PC-9 (cell line): Measurements from ENCODE around the gene AAK1. TPM values are rescaled to one million over a fixed set of nuclear protein-coding genes. Genes with fewer than 3 reads are reported as not detected.

Experiments used
- BruUV-seq: library from RNA; stranded (reverse); fragments of 400-500 nt; replicated peaks from 2 replicates; lab custom pipeline; 2021; lab: Mats Ljungman, UMichigan
- CTCF ChIA-PET: fragments of 300-600 bp; sonication (Branson Sonifier 250); formaldehyde crosslinking; loops from one replicate; lab custom pipeline; 2022; ENCODE audit warnings: antibody characterized with exemption; lab: Charles Lee
- POLR2A ChIA-PET: fragments of 300-600 bp; sonication (Branson Sonifier 250); formaldehyde crosslinking; loops from one replicate; lab custom pipeline; 2022; ENCODE audit warnings: antibody characterized with exemption; ENCODE audit not compliant: unreplicated experiment; lab: Charles Lee
- DNase-seq, 2 experiments: peaks; one replicate each; pipeline versions ENCODE4 v3.0.0 to v3.0.0-alpha.2; 2015 to 2022; ENCODE audit warnings: mixed read lengths in 1 of 2
- H2AFZ ChIP-seq: fragments of 200-600 bp; sonication (generic); 2 replicates; pipeline ENCODE4 v1.8.1; 2017; ENCODE audit warnings: antibody characterized with exemption
- H3F3A ChIP-seq: fragments of 200-600 bp; sonication (generic); 2 replicates; pipeline ENCODE4 v1.8.1; 2017; ENCODE audit warnings: antibody characterized with exemption, mild to moderate bottlenecking, low read depth; ENCODE audit not compliant: insufficient read depth
- H3K27ac ChIP-seq: fragments of 200-600 bp; sonication (generic); 2 replicates; pipeline ENCODE4 v1.6.1; 2016; ENCODE audit warnings: mixed run types
- H3K27me3 ChIP-seq: fragments of 200-600 bp; sonication (generic); 2 replicates; pipeline ENCODE4 v1.6.1; 2016; ENCODE audit warnings: low read depth, mixed run types; ENCODE audit not compliant: insufficient read depth
- H3K36me3 ChIP-seq: fragments of 200-600 bp; sonication (generic); 2 replicates; pipeline ENCODE4 v1.6.1; 2016; ENCODE audit warnings: low read depth, mixed run types
- H3K4me1 ChIP-seq: fragments of 200-600 bp; sonication (generic); replicated peaks from 2 replicates; pipeline ENCODE4 v1.6.1; 2016; ENCODE audit warnings: mixed run types; ENCODE audit not compliant: insufficient read depth
- H3K4me2 ChIP-seq: fragments of 200-600 bp; sonication (generic); 2 replicates; pipeline ENCODE4 v1.6.1; 2017; ENCODE audit warnings: mixed run types
- H3K4me3 ChIP-seq: fragments of 200-600 bp; sonication (generic); 2 replicates; pipeline ENCODE4 v1.6.1; 2016; ENCODE audit warnings: mixed run types
- H3K79me2 ChIP-seq: fragments of 200-600 bp; sonication (generic); 2 replicates; pipeline ENCODE4 v1.6.1; 2017; ENCODE audit warnings: low read depth, mixed run types
- H3K9me2 ChIP-seq: fragments of 200-600 bp; sonication (generic); 2 replicates; pipeline ENCODE4 v1.8.1; 2017; ENCODE audit warnings: mild to moderate bottlenecking; ENCODE audit not compliant: insufficient read depth
- H3K9me3 ChIP-seq: fragments of 200-600 bp; sonication (generic); 2 replicates; pipeline ENCODE4 v1.8.1; 2016; ENCODE audit warnings: low read depth; ENCODE audit not compliant: insufficient read depth
- H4K20me1 ChIP-seq: fragments of 200-600 bp; sonication (generic); 2 replicates; pipeline ENCODE4 v1.8.1; 2017; ENCODE audit not compliant: insufficient read depth
- EZH2 ChIP-seq: fragments of 200-600 bp; sonication (generic); IDR thresholded peaks from 2 replicates; pipeline ENCODE4 v1.8.0; 2017; ENCODE audit warnings: antibody characterized with exemption, low read depth
- intact Hi-C: fragments of 100-400 bp; cut with micrococcal nuclease; formaldehyde crosslinking; loops from one replicate; pipeline ENCODE4 v1.10.0; 2022; ENCODE audit not compliant: unreplicated experiment
- total RNA-seq: library from RNA; stranded (reverse); gene quantifications from 2 replicates; pipeline ENCODE4 v1.2.3, GENCODE V29; 2021
- TF ChIP-seq, protein P1 (sequence below): fragments of 200-600 bp; sonication (generic); conservative IDR thresholded peaks from 2 replicates; pipeline ENCODE4 v1.6.1; 2017; ENCODE audit warnings: mixed run types, antibody characterized with exemption, mild to moderate bottlenecking, moderate library complexity

The AAK1 gene
- total RNA-seq, 1 experiment from 2014 or later: 66.6 TPM

GRCh38 chr2:69531186-69531585 is 112.4 kb downstream of the AAK1 start:
- no TSS peak for BruUV-seq

DNA sequence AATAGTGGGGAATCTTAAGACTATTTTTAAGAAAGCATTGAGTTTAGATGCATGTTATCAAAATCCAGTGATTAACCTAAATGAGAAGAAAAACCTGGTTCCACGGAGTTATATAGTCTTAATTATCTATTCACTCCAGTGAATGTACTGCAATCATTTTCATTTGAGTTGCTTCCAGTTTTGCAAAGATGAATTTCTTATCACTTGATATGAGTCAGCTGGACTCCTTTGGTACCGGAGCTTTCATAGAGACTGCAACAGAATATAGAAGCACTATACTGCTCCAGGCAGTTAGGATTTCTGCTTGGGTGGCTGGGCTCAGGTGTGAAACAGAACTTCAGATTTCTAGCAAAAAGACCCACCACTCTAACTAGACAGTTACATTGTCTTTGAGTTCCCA is 114.1 kb downstream of the AAK1 start:
- Histone ChIP-seq H2AFZ (no peak overlapping the region), H3K9me2 (no peaks in the 10 kb centered on the region), H3K79me2 (no peaks in the 10 kb centered on the region), H3K27me3 (no peaks in the 10 kb centered on the region), H3F3A (no peaks in the 10 kb centered on the region), H3K9me3 (0 out of 2 replicates have a peak, but pooled peaks cover 4% of the 10 kb centered on the region), H3K4me1 (no peaks in the 10 kb centered on the region), H4K20me1 (no peaks in the 10 kb centered on the region), H3K36me3 (peaks cover 33% of the 10 kb centered on the region), H3K4me3 (no peak overlapping the region), H3K4me2 (no peak overlapping the region), H3K27ac (no peak overlapping the region)
- BruUV-seq: no TSS peak
- intact Hi-C loops: no loop called here
- DNase-seq: no peak
- ChIA-PET POLR2A (no interaction called here), CTCF (no interaction called here)
- TF ChIP-seq, protein P1, sequence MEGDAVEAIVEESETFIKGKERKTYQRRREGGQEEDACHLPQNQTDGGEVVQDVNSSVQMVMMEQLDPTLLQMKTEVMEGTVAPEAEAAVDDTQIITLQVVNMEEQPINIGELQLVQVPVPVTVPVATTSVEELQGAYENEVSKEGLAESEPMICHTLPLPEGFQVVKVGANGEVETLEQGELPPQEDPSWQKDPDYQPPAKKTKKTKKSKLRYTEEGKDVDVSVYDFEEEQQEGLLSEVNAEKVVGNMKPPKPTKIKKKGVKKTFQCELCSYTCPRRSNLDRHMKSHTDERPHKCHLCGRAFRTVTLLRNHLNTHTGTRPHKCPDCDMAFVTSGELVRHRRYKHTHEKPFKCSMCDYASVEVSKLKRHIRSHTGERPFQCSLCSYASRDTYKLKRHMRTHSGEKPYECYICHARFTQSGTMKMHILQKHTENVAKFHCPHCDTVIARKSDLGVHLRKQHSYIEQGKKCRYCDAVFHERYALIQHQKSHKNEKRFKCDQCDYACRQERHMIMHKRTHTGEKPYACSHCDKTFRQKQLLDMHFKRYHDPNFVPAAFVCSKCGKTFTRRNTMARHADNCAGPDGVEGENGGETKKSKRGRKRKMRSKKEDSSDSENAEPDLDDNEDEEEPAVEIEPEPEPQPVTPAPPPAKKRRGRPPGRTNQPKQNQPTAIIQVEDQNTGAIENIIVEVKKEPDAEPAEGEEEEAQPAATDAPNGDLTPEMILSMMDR: no peak
- no peak for TF ChIP-seq EZH2

More at GRCh38 chr2:69531186-69531585, 112.4 kb downstream of the AAK1 start:
- peaks cover 36% of the 10 kb centered on the region for H3K36me3 ChIP-seq
- POLR2A ChIA-PET: no interaction called here
- H3F3A ChIP-seq: no peaks in the 10 kb centered on the region
- H2AFZ ChIP-seq: no peak overlapping the region
- H3K4me1 ChIP-seq: peaks cover 7% of the 10 kb centered on the region; the same call in 1 of the 2 replicates
- H4K20me1 ChIP-seq: no peaks in the 10 kb centered on the region
- H3K27me3 ChIP-seq: no peaks in the 10 kb centered on the region
- intact Hi-C loops: no loop called here
- H3K9me3 ChIP-seq: 0 out of 2 replicates have a peak, but pooled peaks cover 4% of the 10 kb centered on the region
- H3K79me2 ChIP-seq: no peaks in the 10 kb centered on the region
- H3K9me2 ChIP-seq: no peaks in the 10 kb centered on the region
- H3K27ac ChIP-seq: no peak overlapping the region
- no peak overlapping the region for H3K4me3 ChIP-seq
- no peak for TF ChIP-seq EZH2
- TF ChIP-seq, protein P1: no peak
- H3K4me2 ChIP-seq: no peak overlapping the region
- CTCF ChIA-PET: no interaction called here
- DNase-seq: no peak

GRCh38 chr2:69525261-69525660 is 118.3 kb downstream of the AAK1 start:
- Histone ChIP-seq H3F3A (no peaks in the 10 kb centered on the region), H3K4me2 (no peak overlapping the region), H3K27me3 (no peaks in the 10 kb centered on the region), H3K27ac (no peak overlapping the region), H4K20me1 (no peaks in the 10 kb centered on the region), H3K79me2 (no peaks in the 10 kb centered on the region), H3K9me3 (no peaks in the 10 kb centered on the region), H3K4me3 (no peak overlapping the region), H3K4me1 (no peaks in the 10 kb centered on the region), H3K9me2 (no peaks in the 10 kb centered on the region), H2AFZ (no peak overlapping the region), H3K36me3 (peaks cover 44% of the 10 kb centered on the region)
- POLR2A ChIA-PET: no interaction called here
- no peak for TF ChIP-seq EZH2
- TF ChIP-seq, protein P1: no peak
- DNase-seq: no peak
- intact Hi-C loops: no loop called here
- CTCF ChIA-PET: no interaction called here
- no TSS peak for BruUV-seq
